HepG2 (cell line): Measurements from ENCODE around the gene DRAM1. TPM values are rescaled to one million over a fixed set of nuclear protein-coding genes. Genes with fewer than 3 reads are reported as not detected.

Experiments
- DNMT3B ChIP-seq: conservative IDR thresholded peaks from 2 replicates; pipeline ENCODE4 v1.6.1; 2016; ENCODE audit warnings: missing biosample characterization, control low read depth
- ETV6 ChIP-seq: sonication (generic); formaldehyde crosslinking; conservative IDR thresholded peaks from 2 replicates; pipeline ENCODE4 v1.4.0; 2020; ENCODE audit warnings: missing genetic modification reagents
- KDM1A ChIP-seq: IDR thresholded peaks from 2 replicates; pipeline ENCODE4 v1.6.1; 2016; ENCODE audit warnings: missing compliant biosample characterization
- MIER3 ChIP-seq: IDR thresholded peaks from 2 replicates; pipeline ENCODE4 v1.6.1; 2016; ENCODE audit warnings: missing compliant biosample characterization, borderline replicate concordance
- PAWR ChIP-seq: sonication (generic); formaldehyde crosslinking; IDR thresholded peaks from 2 replicates; pipeline ENCODE4 v1.4.0; 2020; ENCODE audit warnings: missing genetic modification reagents, mild to moderate bottlenecking, borderline replicate concordance
- SP5 ChIP-seq: IDR thresholded peaks from 2 replicates; pipeline ENCODE4 v1.6.1; 2016; ENCODE audit warnings: low read depth, borderline replicate concordance
- STAG1 ChIP-seq: sonication (generic); formaldehyde crosslinking; IDR thresholded peaks from 2 replicates; pipeline ENCODE4 v1.4.0; 2020; ENCODE audit warnings: missing genetic modification reagents
- SYNCRIP ChIP-seq: fragments of 200-400 bp; formaldehyde crosslinking; IDR thresholded peaks from 2 replicates; pipeline ENCODE4 v1.6.1; 2018; ENCODE audit warnings: mild to moderate bottlenecking, low read depth, low read length; ENCODE audit not compliant: insufficient read depth
- ZNF143 ChIP-seq: sonication (generic); formaldehyde crosslinking; IDR thresholded peaks from 2 replicates; pipeline ENCODE4 v1.4.0; 2020; ENCODE audit warnings: missing genetic modification reagents
- ZNF616 ChIP-seq: sonication (generic); formaldehyde crosslinking; IDR thresholded peaks from 2 replicates; pipeline ENCODE4 v1.5.0; 2020; ENCODE audit warnings: low read depth, mild to moderate bottlenecking, missing genetic modification reagents
- ZNF775 ChIP-seq: sonication (generic); formaldehyde crosslinking; IDR thresholded peaks from 2 replicates; pipeline ENCODE4 v1.4.0; 2020; ENCODE audit warnings: missing genetic modification reagents, mild to moderate bottlenecking, moderate library complexity, borderline replicate concordance
- ZNF790 ChIP-seq: sonication (generic); formaldehyde crosslinking; IDR thresholded peaks from 2 replicates; pipeline ENCODE4 v1.8.0; 2022; ENCODE audit warnings: missing genetic modification reagents, mild to moderate bottlenecking, borderline replicate concordance
- polyA plus RNA-seq, 8 experiments: library from polyadenylated mRNA; depleted of rRNA in 3 of 8; stranded (reverse) in 7 of 8; unstranded in 1 of 8; fragments of >200 nt; fragmentation: Illumina TruSeq in 4 of 8; extraction: Trizol in 4 of 8; gene quantifications; 2 replicates each; pipeline versions ENCODE4 v1.2.1 to v1.2.3, GENCODE V29; 2011 to 2016; ENCODE audit warnings: low read depth in 4 of 8, missing spikeins in 1 of 8, mixed read lengths in 1 of 8; ENCODE audit not compliant: insufficient read depth in 1 of 8
- total RNA-seq, 5 experiments: library from RNA; depleted of rRNA; stranded (reverse); fragments of >200 nt; fragmentation: Illumina TruSeq; extraction: Trizol; gene quantifications; 2 replicates each; pipeline ENCODE4 v1.2.3, GENCODE V29; 2016; ENCODE audit warnings: low read depth in 1 of 5
- TF ChIP-seq, protein P1 (sequence below): sonication (generic); formaldehyde crosslinking; IDR thresholded peaks from 2 replicates; pipeline ENCODE4 v1.8.1; 2022; ENCODE audit warnings: low read depth, mild to moderate bottlenecking, missing genetic modification reagents
- TF ChIP-seq, protein P2 (sequence below): sonication (generic); formaldehyde crosslinking; IDR thresholded peaks from 2 replicates; pipeline ENCODE4 v1.9.0; 2022; ENCODE audit warnings: low read depth, missing genetic modification reagents
- TF ChIP-seq, protein P3 (sequence below): sonication (generic); formaldehyde crosslinking; IDR thresholded peaks from 2 replicates; pipeline ENCODE4 v1.5.0; 2020; ENCODE audit warnings: mild to moderate bottlenecking, missing genetic modification reagents, moderate library complexity
- TF ChIP-seq, protein P4 (sequence below): sonication (generic); formaldehyde crosslinking; conservative IDR thresholded peaks from 2 replicates; pipeline ENCODE4 v1.4.0; 2020; ENCODE audit warnings: mild to moderate bottlenecking, missing genetic modification reagents, moderate library complexity
- TF ChIP-seq, protein P5 (sequence below): sonication (generic); formaldehyde crosslinking; IDR thresholded peaks from 2 replicates; pipeline ENCODE4 v1.4.0; 2020; ENCODE audit warnings: missing genetic modification reagents

Gene DRAM1
- total and polyA plus RNA-seq, 2 of the 13 experiments (the other 11 are each of a cell fraction or from before 2014, with no cell fraction given): 20.9 to 32.6 TPM

DNA sequence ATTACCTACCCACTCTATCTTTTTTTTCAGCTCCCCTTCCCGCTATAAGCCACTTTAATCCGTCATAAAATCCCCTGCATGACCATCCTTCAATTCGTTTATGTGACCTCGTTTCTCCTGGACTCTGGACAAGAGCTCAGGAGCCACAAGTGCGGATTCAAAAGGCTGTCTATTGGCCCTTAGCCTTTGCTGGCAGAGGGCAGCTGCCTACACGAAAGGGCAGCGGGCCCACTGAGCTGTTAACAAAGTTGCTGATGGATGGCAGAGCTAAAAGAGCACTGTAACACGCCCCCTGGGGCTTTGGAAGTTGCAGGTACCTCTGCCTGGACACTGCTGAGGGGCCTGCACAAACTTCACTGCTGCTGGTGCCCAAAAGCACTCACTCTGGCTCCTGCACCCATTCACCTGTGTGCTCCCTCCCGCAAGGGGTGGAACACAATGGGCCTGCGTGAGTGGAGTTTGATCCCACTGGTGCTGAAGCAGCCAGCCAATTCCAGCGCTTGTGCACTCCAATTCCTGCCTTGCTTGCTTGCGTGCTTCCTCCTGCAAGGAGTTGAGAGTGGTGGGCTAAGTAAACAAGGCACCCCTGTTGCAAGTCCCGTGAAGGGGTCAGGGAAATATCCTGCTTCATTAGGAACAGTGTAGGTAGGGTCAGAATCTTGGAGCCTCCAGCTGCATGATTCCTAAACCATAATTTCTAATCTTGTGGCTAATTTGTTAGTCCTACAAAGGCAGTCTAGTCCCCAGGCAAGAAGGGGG is 10.6 kb upstream of the DRAM1 start (continued):
- TF ChIP-seq, protein P1, sequence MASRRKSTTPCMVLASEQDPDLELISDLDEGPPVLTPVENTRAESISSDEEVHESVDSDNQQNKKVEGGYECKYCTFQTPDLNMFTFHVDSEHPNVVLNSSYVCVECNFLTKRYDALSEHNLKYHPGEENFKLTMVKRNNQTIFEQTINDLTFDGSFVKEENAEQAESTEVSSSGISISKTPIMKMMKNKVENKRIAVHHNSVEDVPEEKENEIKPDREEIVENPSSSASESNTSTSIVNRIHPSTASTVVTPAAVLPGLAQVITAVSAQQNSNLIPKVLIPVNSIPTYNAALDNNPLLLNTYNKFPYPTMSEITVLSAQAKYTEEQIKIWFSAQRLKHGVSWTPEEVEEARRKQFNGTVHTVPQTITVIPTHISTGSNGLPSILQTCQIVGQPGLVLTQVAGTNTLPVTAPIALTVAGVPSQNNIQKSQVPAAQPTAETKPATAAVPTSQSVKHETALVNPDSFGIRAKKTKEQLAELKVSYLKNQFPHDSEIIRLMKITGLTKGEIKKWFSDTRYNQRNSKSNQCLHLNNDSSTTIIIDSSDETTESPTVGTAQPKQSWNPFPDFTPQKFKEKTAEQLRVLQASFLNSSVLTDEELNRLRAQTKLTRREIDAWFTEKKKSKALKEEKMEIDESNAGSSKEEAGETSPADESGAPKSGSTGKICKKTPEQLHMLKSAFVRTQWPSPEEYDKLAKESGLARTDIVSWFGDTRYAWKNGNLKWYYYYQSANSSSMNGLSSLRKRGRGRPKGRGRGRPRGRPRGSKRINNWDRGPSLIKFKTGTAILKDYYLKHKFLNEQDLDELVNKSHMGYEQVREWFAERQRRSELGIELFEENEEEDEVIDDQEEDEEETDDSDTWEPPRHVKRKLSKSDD (CRISPR knock-in tag): no peak
- TF ChIP-seq, protein P2, sequence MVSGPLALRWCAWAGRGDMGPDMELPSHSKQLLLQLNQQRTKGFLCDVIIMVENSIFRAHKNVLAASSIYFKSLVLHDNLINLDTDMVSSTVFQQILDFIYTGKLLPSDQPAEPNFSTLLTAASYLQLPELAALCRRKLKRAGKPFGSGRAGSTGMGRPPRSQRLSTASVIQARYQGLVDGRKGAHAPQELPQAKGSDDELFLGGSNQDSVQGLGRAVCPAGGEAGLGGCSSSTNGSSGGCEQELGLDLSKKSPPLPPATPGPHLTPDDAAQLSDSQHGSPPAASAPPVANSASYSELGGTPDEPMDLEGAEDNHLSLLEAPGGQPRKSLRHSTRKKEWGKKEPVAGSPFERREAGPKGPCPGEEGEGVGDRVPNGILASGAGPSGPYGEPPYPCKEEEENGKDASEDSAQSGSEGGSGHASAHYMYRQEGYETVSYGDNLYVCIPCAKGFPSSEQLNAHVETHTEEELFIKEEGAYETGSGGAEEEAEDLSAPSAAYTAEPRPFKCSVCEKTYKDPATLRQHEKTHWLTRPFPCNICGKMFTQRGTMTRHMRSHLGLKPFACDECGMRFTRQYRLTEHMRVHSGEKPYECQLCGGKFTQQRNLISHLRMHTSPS (CRISPR knock-in tag): no peak
- TF ChIP-seq PAWR (CRISPR knock-in tag) (no peak), DNMT3B (CRISPR knock-in tag) (no peak), ZNF143 (CRISPR knock-in tag) (no peak), STAG1 (no peak), ZNF790 (no peak), ZNF775 (CRISPR knock-in tag) (no peak), MIER3 (CRISPR knock-in tag) (no peak), ZNF616 (CRISPR knock-in tag) (no peak), SP5 (no peak), KDM1A (CRISPR knock-in tag) (no peak), ETV6 (CRISPR knock-in tag) (no peak), SYNCRIP (no peak)
- TF ChIP-seq, protein P3, sequence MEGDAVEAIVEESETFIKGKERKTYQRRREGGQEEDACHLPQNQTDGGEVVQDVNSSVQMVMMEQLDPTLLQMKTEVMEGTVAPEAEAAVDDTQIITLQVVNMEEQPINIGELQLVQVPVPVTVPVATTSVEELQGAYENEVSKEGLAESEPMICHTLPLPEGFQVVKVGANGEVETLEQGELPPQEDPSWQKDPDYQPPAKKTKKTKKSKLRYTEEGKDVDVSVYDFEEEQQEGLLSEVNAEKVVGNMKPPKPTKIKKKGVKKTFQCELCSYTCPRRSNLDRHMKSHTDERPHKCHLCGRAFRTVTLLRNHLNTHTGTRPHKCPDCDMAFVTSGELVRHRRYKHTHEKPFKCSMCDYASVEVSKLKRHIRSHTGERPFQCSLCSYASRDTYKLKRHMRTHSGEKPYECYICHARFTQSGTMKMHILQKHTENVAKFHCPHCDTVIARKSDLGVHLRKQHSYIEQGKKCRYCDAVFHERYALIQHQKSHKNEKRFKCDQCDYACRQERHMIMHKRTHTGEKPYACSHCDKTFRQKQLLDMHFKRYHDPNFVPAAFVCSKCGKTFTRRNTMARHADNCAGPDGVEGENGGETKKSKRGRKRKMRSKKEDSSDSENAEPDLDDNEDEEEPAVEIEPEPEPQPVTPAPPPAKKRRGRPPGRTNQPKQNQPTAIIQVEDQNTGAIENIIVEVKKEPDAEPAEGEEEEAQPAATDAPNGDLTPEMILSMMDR (CRISPR knock-in tag): peak; percentile 38
- TF ChIP-seq, protein P4, sequence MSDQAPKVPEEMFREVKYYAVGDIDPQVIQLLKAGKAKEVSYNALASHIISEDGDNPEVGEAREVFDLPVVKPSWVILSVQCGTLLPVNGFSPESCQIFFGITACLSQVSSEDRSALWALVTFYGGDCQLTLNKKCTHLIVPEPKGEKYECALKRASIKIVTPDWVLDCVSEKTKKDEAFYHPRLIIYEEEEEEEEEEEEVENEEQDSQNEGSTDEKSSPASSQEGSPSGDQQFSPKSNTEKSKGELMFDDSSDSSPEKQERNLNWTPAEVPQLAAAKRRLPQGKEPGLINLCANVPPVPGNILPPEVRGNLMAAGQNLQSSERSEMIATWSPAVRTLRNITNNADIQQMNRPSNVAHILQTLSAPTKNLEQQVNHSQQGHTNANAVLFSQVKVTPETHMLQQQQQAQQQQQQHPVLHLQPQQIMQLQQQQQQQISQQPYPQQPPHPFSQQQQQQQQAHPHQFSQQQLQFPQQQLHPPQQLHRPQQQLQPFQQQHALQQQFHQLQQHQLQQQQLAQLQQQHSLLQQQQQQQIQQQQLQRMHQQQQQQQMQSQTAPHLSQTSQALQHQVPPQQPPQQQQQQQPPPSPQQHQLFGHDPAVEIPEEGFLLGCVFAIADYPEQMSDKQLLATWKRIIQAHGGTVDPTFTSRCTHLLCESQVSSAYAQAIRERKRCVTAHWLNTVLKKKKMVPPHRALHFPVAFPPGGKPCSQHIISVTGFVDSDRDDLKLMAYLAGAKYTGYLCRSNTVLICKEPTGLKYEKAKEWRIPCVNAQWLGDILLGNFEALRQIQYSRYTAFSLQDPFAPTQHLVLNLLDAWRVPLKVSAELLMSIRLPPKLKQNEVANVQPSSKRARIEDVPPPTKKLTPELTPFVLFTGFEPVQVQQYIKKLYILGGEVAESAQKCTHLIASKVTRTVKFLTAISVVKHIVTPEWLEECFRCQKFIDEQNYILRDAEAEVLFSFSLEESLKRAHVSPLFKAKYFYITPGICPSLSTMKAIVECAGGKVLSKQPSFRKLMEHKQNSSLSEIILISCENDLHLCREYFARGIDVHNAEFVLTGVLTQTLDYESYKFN (CRISPR knock-in tag): no peak; the same call in 1 of the 2 replicates
- TF ChIP-seq, protein P5, sequence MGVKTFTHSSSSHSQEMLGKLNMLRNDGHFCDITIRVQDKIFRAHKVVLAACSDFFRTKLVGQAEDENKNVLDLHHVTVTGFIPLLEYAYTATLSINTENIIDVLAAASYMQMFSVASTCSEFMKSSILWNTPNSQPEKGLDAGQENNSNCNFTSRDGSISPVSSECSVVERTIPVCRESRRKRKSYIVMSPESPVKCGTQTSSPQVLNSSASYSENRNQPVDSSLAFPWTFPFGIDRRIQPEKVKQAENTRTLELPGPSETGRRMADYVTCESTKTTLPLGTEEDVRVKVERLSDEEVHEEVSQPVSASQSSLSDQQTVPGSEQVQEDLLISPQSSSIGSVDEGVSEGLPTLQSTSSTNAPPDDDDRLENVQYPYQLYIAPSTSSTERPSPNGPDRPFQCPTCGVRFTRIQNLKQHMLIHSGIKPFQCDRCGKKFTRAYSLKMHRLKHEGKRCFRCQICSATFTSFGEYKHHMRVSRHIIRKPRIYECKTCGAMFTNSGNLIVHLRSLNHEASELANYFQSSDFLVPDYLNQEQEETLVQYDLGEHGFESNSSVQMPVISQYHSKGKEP: no peak
